Measurements from ENCODE around the gene SERHL2.
"Not testable (repeated sequence)": the region's sequence is repeated elsewhere in the genome, so short reads cannot be mapped to it uniquely, and the experiment has no call there.

The SERHL2 gene, protein sequence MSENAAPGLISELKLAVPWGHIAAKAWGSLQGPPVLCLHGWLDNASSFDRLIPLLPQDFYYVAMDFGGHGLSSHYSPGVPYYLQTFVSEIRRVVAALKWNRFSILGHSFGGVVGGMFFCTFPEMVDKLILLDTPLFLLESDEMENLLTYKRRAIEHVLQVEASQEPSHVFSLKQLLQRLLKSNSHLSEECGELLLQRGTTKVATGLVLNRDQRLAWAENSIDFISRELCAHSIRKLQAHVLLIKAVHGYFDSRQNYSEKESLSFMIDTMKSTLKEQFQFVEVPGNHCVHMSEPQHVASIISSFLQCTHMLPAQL

GRCh38 chr22:42553475-42554361 lies at the start of gene SERHL2:
Gene SERHL2 (plus strand): TSS chr22:42553956. CDS start chr22:42554021, 65 bp downstream.
- peak; percentile 88 for DNase-seq

- peak; percentile 68 for DNase-seq
Observed at GRCh38 chr22:42508327-42508974, 45.3 kb upstream of the SERHL2 start.

- DNase-seq, result peak; percentile 61
Observed at GRCh38 chr22:42508975-42509364, 44.8 kb upstream of the SERHL2 start.

DNA sequence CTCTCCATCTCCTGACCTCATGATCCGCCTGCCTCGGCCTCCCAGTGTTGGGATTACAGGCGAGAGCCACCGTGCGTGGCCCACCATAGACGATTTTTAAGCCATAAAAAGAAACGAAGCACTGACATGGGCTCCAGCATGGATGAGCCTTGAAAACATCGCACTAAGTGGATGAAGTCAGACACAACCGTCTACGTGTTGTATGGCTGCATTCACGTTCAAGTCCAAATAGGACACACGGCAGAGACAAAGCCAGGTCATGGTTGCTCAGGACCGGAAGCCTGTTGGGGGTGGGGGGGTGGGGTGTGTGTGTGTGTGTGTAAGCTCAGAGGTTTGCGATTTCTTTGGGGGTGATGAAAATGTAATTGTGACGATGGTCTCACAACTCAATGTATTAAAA lies 44.2 kb upstream of the SERHL2 start:
- no peak for DNase-seq

GRCh38 chr22:42511401-42511891 lies 42.3 kb upstream of the SERHL2 start:
- DNase-seq, result no peak

DNA sequence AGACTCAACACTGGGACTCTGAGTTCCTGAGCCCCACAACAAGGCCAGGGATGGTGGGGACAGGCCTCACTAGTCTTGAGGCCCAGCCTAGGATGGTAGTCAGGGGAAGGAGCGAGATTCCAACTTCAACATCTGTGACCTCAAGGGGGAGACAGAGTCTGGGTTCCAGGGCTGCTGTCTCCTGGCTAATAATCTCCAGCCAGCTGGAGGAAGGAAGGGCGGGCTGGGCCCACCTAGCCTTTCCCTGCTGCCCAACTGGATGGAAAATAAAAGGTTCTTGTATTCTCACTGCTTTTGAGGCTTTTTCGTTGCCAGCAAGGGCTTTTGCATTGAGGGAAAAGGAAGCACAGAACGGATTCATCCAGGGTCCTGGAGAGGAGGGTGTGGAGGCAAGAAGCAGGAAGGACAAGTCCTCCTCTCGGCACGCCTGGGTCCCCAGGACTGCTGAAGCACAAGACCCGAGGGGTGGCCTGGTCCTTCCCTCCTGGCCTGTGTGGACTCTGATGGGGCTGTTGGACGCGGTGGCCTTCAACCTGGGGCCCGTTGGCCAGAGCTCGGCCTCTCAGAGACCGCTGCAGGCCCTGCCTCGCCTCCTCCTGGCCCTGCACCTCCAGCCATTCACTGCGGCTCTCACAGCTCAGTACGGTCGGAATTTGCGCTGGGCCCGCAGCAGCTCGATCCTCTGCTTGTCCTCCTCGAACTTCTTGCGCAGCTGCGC lies 41.3 kb upstream of the SERHL2 start:
- DNase-seq, result not testable (repeated sequence)

- DNase-seq, result not testable (repeated sequence)
Observed at GRCh38 chr22:42514331-42514730, 39.4 kb upstream of the SERHL2 start.

GRCh38 chr22:42515304-42515703 lies 38.5 kb upstream of the SERHL2 start:
- not testable (repeated sequence) for DNase-seq

DNA sequence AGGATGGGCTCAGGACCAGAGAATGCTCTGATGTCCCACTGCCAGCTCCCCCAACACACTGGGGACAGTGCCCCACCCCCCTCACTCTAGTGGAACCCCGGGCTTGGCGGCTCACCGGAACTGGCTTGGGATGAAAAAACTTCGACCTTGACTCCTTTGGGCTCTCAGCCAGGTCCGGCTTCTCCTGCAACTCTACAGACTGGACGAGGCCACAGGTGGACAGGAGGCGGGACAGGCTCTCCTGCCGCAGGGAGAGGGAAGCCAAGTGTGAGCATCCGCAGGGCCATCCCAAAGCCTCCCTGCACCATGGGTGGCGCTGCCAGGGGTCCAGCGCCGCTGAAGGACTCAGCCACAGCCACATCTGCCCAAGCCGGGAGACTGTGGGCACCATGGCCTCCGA lies 37.9 kb upstream of the SERHL2 start:
- no peak for DNase-seq

GRCh38 chr22:42517103-42517502 lies 36.7 kb upstream of the SERHL2 start:
- DNase-seq, result not testable (repeated sequence)

GRCh38 chr22:42518638-42519524 lies 34.9 kb upstream of the SERHL2 start:
- not testable (repeated sequence) for DNase-seq

GRCh38 chr22:42519525-42520401 lies 34.0 kb upstream of the SERHL2 start, which contains the start of gene RRP7A:
Gene RRP7A (minus strand): TSS chr22:42519796. CDS start chr22:42519786, 10 bp downstream.
- DNase-seq, result peak; percentile 92

GRCh38 chr22:42521228-42521546 lies 32.6 kb upstream of the SERHL2 start:
- no peak for DNase-seq

DNA sequence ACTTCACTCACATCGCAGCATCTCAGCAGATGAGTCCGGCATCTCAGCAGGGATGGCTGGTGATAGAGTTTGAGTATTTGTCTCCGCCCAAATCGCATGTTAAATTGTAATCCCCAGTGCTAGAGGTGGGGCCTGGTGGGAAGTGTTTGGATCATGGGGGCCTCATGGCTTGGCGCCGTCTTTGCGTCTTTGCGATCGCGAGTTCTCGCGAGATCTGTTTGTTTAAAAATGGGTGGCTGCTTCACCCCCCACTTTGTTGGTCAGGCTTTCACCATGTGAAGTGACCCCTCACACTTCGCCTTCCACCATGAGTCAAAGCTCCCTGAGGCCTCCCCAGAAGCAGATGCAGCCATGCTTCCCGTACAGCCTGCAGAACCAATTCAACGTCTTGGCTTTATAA lies 31.2 kb upstream of the SERHL2 start:
- DNase-seq, result no peak

- DNase-seq, result no peak
Observed at GRCh38 chr22:42528591-42529307, 25.0 kb upstream of the SERHL2 start.

DNA sequence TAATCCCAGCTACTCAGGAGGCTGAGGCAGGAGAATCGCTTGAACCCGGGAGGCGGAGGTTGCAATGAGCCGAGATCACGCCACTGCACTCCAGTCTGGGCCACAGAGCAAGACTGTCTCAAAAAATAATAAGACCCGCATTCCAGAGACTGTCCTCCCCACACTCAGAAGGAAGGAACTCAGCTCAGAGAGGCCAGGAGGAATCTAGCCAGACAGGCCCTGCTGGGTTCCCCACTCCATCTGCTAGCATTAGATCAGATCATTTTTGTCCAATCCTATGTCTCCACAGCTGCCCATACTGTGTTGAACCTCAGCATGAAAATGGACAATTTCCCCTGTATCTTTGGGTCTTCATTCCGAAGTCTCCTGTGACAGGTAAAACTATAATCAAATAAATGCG lies 24.3 kb upstream of the SERHL2 start:
- not testable (repeated sequence) for DNase-seq

- not testable (repeated sequence) for DNase-seq
Observed at GRCh38 chr22:42531401-42532084, 22.2 kb upstream of the SERHL2 start.

DNA sequence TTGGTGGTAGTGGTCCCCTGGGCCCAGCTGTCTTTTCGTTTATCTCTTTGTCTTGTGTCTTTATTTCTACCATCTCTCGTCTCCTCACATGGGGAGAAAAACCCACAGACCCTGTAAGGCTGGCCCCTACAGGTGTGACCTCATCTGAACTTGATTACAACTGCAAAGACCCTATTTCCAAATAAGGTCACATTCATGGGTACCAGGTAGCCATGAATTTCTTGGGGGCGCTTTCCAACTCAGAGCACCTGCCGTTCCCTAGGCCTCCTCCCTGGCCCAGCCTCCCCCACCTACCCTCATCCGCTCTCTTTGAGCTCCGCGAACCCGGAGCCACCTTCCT lies 20.1 kb upstream of the SERHL2 start:
- no peak for DNase-seq

DNA sequence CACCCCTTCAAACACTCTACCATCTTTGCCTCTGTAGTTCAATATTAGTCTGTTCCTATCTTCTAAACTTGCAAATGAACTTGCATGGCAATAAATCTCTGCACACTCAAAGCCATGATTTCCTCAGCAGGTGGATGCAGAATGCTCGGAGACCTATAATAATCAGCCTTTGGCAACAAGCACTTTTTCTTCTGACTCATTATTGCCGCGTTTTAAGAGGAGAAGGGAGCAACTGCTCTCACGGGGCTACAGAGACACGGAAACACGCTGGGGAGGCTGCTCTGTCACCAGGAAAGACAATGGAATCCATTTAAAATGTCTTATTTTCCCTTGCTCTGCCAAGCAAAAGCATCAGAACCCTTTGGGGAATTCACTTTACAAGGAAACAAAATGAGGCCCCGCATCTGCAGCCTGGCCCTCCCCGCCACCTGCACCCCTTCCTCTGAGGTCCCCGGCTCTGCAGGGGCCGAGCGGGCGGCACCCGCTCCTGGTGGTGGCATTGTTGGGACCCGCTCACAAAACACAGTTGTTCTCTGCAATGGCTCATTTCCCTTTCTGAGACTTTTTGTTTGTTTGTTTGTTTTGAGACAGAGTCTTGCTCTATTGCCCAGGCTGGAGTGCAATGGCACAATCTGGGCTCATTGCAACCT lies 18.5 kb upstream of the SERHL2 start:
- not testable (repeated sequence) for DNase-seq
